Measurements from ENCODE around the gene PI4KA.

DNA sequence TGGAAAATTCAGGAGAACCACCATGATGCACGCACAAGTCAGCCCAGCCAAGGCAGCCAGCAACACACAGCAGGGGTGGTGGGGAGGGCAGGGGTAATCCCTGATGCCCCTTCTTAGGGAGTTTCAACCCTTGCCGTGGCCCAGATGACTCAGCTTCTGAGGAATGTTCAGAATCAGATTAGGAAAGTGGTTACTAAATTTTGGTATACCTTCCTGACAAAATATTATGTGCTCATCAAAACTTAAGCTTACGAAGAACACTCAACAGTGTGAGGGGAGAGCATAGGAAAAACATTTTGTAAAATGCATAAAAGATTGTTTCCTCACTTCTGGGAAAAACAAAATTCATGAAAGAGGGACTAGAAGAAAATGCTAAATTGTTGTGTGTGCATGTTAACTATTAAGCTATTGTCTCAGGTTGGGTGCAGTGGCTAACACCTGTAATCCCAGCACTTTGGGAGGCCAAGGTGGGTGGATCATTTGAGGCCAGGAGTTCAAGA lies 52.6 kb downstream of the PI4KA start:
- TF ChIP-seq, protein P1, sequence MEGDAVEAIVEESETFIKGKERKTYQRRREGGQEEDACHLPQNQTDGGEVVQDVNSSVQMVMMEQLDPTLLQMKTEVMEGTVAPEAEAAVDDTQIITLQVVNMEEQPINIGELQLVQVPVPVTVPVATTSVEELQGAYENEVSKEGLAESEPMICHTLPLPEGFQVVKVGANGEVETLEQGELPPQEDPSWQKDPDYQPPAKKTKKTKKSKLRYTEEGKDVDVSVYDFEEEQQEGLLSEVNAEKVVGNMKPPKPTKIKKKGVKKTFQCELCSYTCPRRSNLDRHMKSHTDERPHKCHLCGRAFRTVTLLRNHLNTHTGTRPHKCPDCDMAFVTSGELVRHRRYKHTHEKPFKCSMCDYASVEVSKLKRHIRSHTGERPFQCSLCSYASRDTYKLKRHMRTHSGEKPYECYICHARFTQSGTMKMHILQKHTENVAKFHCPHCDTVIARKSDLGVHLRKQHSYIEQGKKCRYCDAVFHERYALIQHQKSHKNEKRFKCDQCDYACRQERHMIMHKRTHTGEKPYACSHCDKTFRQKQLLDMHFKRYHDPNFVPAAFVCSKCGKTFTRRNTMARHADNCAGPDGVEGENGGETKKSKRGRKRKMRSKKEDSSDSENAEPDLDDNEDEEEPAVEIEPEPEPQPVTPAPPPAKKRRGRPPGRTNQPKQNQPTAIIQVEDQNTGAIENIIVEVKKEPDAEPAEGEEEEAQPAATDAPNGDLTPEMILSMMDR (IDR thresholded peaks at IDR 0.05) = no peak
- no peak for TF ChIP-seq SIN3A (IDR thresholded peaks at IDR 0.05; ENCODE audit: borderline replicate concordance, insufficient read depth, low read depth, low read length)
